Erythroblast (primary cell): ENCODE results near the gene HIGD2B.

Source experiments
- GATA1 ChIP-seq: IDR thresholded peaks from 2 replicates; pipeline ENCODE4 v1.6.1; 2011; ENCODE audit warnings: low read depth, mild to moderate bottlenecking, control low read depth, low read length, moderate library complexity
- POLR2A ChIP-seq: IDR thresholded peaks from 2 replicates; pipeline ENCODE4 v1.6.1; 2011; ENCODE audit warnings: mild to moderate bottlenecking, low read length

DNA sequence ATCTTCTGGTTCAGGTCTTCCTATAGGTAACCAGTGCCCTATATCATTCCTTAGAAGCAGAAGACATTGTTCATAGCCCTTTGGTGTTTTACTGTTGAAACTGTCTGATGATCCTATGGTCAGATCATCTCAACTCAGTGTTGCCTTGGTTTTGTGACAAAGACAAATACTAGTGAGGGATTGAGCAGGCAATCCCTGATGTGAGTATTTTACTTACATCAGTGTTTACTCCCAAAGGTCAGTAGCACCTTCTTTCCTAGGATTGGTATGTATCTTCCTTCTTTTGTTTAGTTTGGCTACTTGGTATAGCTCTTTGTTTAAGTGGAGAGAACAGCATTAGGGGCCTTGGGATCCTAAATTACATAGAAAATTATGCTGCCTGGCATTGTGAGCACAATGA is 41.2 kb upstream of the HIGD2B start:
- TF ChIP-seq POLR2A (no peak), GATA1 (no peak)
